SK-N-SH (cell line): ENCODE results near the gene ADTRP. TPM values are rescaled to one million over a fixed set of nuclear protein-coding genes. Genes with fewer than 3 reads are reported as not detected.

Experiments
- CTCF ChIA-PET: fragments of 300-600, 350-600 bp; formaldehyde crosslinking; extraction: SDS; loops from one replicate; lab custom pipeline; 2021; lab: Yijun Ruan, JAX
- POLR2A ChIA-PET: fragments of 350-600 bp; sonication (Branson Sonifier 250); formaldehyde crosslinking; extraction: SDS; loops from one replicate; lab custom pipeline; 2020; ENCODE audit warnings: antibody characterized with exemption, inconsistent platforms; lab: Yijun Ruan, JAX
- DNase-seq: peaks from one replicate; pipeline ENCODE4 v3.0.0; 2012
- H2AFZ ChIP-seq: fragments of 200-600 bp; sonication (generic); 2 replicates; pipeline ENCODE4 v1.8.1; 2016; ENCODE audit warnings: antibody characterized with exemption, mild to moderate bottlenecking, low read depth
- H3F3A ChIP-seq: fragments of 200-600 bp; sonication (generic); replicated peaks from 2 replicates; pipeline ENCODE3; 2016; ENCODE audit warnings: antibody characterized with exemption, mild to moderate bottlenecking; ENCODE audit not compliant: insufficient read depth
- H3K27ac ChIP-seq, 2 experiments: fragments of 200-500 bp in 1 of 2; fragments of 200-600 bp in 1 of 2; sonication (Bioruptor generic) in 1 of 2; sonication (generic), shearing (Covaris generic) in 1 of 2; 2 replicates each; pipeline versions ENCODE4 v1.5.1 to v1.6.1; 2014 to 2016; ENCODE audit warnings: low read depth in 2 of 2, inconsistent platforms in 1 of 2, low read length in 1 of 2, mild to moderate bottlenecking in 1 of 2, mixed read lengths in 1 of 2
- H3K27me3 ChIP-seq: fragments of 200-600 bp; sonication (generic), shearing (Covaris generic); 2 replicates; pipeline ENCODE4 v1.6.1; 2016; ENCODE audit warnings: mixed run types; ENCODE audit not compliant: insufficient read depth
- H3K36me3 ChIP-seq, 2 experiments: fragments of 200-500 bp in 1 of 2; fragments of 200-600 bp in 1 of 2; sonication (Bioruptor generic) in 1 of 2; sonication (generic) in 1 of 2; replicated peaks in 1 of 2; 2 replicates each; pipeline versions ENCODE3 to v1.5.1; 2014 to 2016; ENCODE audit warnings: low read length in 1 of 2, mild to moderate bottlenecking in 1 of 2; ENCODE audit not compliant: insufficient read depth in 2 of 2, control insufficient read depth in 1 of 2
- H3K4me1 ChIP-seq, 2 experiments: fragments of 200-500 bp in 1 of 2; fragments of 200-600 bp in 1 of 2; sonication (Bioruptor generic) in 1 of 2; sonication (generic), shearing (Covaris generic) in 1 of 2; 2 replicates each; pipeline versions ENCODE4 v1.5.1 to v1.6.1; 2014 to 2016; ENCODE audit warnings: low read depth in 1 of 2, low read length in 1 of 2, mixed run types in 1 of 2; ENCODE audit not compliant: insufficient read depth in 2 of 2, control insufficient read depth in 1 of 2
- H3K4me2 ChIP-seq: fragments of 200-600 bp; sonication (generic), shearing (Covaris generic); 2 replicates; pipeline ENCODE4 v1.6.1; 2017; ENCODE audit warnings: mixed run types
- H3K4me3 ChIP-seq, 2 experiments: fragments of 200-500 bp in 1 of 2; fragments of 200-600 bp in 1 of 2; sonication (Bioruptor generic) in 1 of 2; sonication (generic), shearing (Covaris generic) in 1 of 2; 2 replicates each; pipeline versions ENCODE4 v1.5.1 to v1.8.1; 2014 to 2016; ENCODE audit warnings: low read depth in 2 of 2, inconsistent platforms in 1 of 2, low read length in 1 of 2, mild to moderate bottlenecking in 1 of 2, mixed read lengths in 1 of 2, moderate library complexity in 1 of 2
- H3K79me2 ChIP-seq: fragments of 200-600 bp; sonication (generic); 2 replicates; pipeline ENCODE4 v1.8.1; 2017; ENCODE audit warnings: mild to moderate bottlenecking; ENCODE audit not compliant: insufficient read depth
- H3K9ac ChIP-seq: fragments of 200-600 bp; sonication (generic); 2 replicates; pipeline ENCODE4 v1.6.1; 2017; ENCODE audit warnings: mixed run types
- H3K9me2 ChIP-seq: fragments of 200-600 bp; sonication (generic); 2 replicates; pipeline ENCODE4 v1.6.1; 2017; ENCODE audit warnings: mixed run types
- H3K9me3 ChIP-seq: fragments of 200-600 bp; sonication (generic); 2 replicates; pipeline ENCODE4 v1.6.1; 2017; ENCODE audit warnings: mixed run types, mild to moderate bottlenecking, moderate library complexity
- H4K20me1 ChIP-seq: fragments of 200-600 bp; sonication (generic); 2 replicates; pipeline ENCODE4 v1.6.1; 2017; ENCODE audit warnings: mild to moderate bottlenecking, mixed run types; ENCODE audit not compliant: insufficient read depth
- CHD2 ChIP-seq: fragments of 150-350 bp; IDR thresholded peaks from 2 replicates; pipeline ENCODE4 v1.6.1; 2018; ENCODE audit warnings: low read length; ENCODE audit not compliant: partially characterized antibody
- FOSL2 ChIP-seq: IDR thresholded peaks from 2 replicates; pipeline ENCODE4 v1.4.0; 2012; ENCODE audit warnings: low read depth, mild to moderate bottlenecking, moderate library complexity, borderline replicate concordance
- GATA2 ChIP-seq: sonication (generic); formaldehyde crosslinking; IDR thresholded peaks from 2 replicates; pipeline ENCODE4 v1.5.0; 2020; ENCODE audit warnings: mild to moderate bottlenecking, missing genetic modification reagents
- MEF2A ChIP-seq: IDR thresholded peaks from 2 replicates; pipeline ENCODE4 v1.4.0; 2012; ENCODE audit warnings: low read depth, borderline replicate concordance
- NFIC ChIP-seq: IDR thresholded peaks from 2 replicates; pipeline ENCODE4 v1.4.0; 2012; ENCODE audit warnings: borderline replicate concordance
- NRF1 ChIP-seq: IDR thresholded peaks from 2 replicates; pipeline ENCODE4 v1.6.1; 2012; ENCODE audit warnings: low read depth, mild to moderate bottlenecking, low read length
- POLR2AphosphoS5 ChIP-seq: IDR thresholded peaks from 2 replicates; pipeline ENCODE4 v1.6.1; 2012; ENCODE audit warnings: low read depth, low read length
- RAD21 ChIP-seq: IDR thresholded peaks from 2 replicates; pipeline ENCODE4 v1.6.1; 2012; ENCODE audit warnings: mild to moderate bottlenecking, low read length
- RCOR1 ChIP-seq: fragments of 150-350 bp; IDR thresholded peaks from 2 replicates; pipeline ENCODE4 v1.6.1; 2017; ENCODE audit warnings: antibody characterized with exemption, low read length
- RXRA ChIP-seq: IDR thresholded peaks from 2 replicates; pipeline ENCODE4 v1.4.0; 2012; ENCODE audit warnings: low read depth, mild to moderate bottlenecking, borderline replicate concordance
- SIN3A ChIP-seq: IDR thresholded peaks from 2 replicates; pipeline ENCODE4 v1.6.1; 2012; ENCODE audit warnings: low read depth, mild to moderate bottlenecking, low read length, moderate library complexity, borderline replicate concordance
- TAF1 ChIP-seq: IDR thresholded peaks from 2 replicates; pipeline ENCODE4 v1.6.1; 2012; ENCODE audit warnings: low read depth, mild to moderate bottlenecking, low read length, moderate library complexity, borderline replicate concordance
- WGBS: methylation state at CpG from one replicate; pipeline ENCODE4 v1.1.6; 2017; ENCODE audit warnings: low lambda C conversion rate; 5-methylcytosine and 5-hydroxymethylcytosine counted together
- polyA plus RNA-seq, 3 experiments: library from polyadenylated mRNA; depleted of rRNA; stranded (reverse); fragments of >200 nt; gene quantifications; 2 replicates each; pipeline ENCODE4 v1.2.3, GENCODE V29; 2012
- TF ChIP-seq, protein P1 (sequence below): IDR thresholded peaks from 2 replicates; pipeline ENCODE4 v1.4.0; 2012; ENCODE audit warnings: low read depth
- TF ChIP-seq, protein P2 (sequence below): IDR thresholded peaks from 2 replicates; pipeline ENCODE4; 2012
- TF ChIP-seq, protein P3 (sequence below): IDR thresholded peaks from 2 replicates; pipeline ENCODE4 v1.4.0; 2012; ENCODE audit warnings: low read depth, borderline replicate concordance
- TF ChIP-seq, protein P4 (sequence below): fragments of 200-600 bp; sonication (generic); IDR thresholded peaks from 2 replicates; pipeline ENCODE4 v1.6.1; 2017; ENCODE audit warnings: antibody characterized with exemption, mild to moderate bottlenecking, moderate library complexity
- TF ChIP-seq, protein P5 (sequence below): fragments of 150-350 bp; IDR thresholded peaks from 2 replicates; pipeline ENCODE4 v1.6.1; 2016; ENCODE audit warnings: mild to moderate bottlenecking, low read depth, low read length
- TF ChIP-seq, protein P6 (sequence below): IDR thresholded peaks from 2 replicates; pipeline ENCODE4 v1.4.0; 2012; ENCODE audit warnings: low read depth, borderline replicate concordance

Gene ADTRP
- polyA plus RNA-seq, 1 of the 3 experiments (the other 2 are of a cell fraction): 0.84 TPM

DNA sequence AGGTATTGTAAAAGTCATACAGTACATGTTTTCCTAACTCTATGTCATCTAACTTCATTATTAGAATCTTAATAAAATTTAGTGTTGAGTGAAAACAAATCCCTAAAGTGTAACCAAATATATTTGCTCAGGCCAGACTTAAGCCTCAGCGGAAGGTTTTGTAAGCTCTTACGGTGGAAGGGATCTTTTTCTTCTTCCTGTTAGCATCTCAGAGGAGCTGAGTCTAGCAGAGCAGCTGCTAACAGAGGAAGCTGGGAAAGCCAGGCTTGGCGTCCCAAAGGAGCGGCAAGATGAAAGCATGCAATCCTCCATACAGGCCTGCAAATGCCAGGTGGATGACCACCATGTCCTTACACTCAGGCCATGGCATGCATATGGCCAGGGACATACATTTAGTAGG lies 72.4 kb downstream of the ADTRP start:
- Histone ChIP-seq H3K4me3 (no peak overlapping the region), H3K36me3 (no peaks in the 10 kb centered on the region), H3K9me3 (no peaks in the 10 kb centered on the region), H3K4me1 (peaks cover 3 to 9% of the 10 kb centered on the region in 2 experiments; a peak in 2 of 4 replicates), H4K20me1 (no peaks in the 10 kb centered on the region), H3K4me2 (no peak overlapping the region), H3K27me3 (no peaks in the 10 kb centered on the region), H3K9ac (no peak overlapping the region), H3K9me2 (no peaks in the 10 kb centered on the region), H3K27ac (no peak overlapping the region), H3K79me2 (no peaks in the 10 kb centered on the region), H2AFZ (no peak overlapping the region), H3F3A (no peaks in the 10 kb centered on the region)
- DNase-seq: no peak
- POLR2A ChIA-PET: no interaction called here
- CTCF ChIA-PET: no interaction called here
- WGBS: over 99% methylated on average over 4 of the region's 4 CpGs
- no peak for TF ChIP-seq NRF1
- no peak for TF ChIP-seq MEF2A
- TF ChIP-seq CHD2: no peak
- no peak for TF ChIP-seq POLR2AphosphoS5
- TF ChIP-seq, protein P1, sequence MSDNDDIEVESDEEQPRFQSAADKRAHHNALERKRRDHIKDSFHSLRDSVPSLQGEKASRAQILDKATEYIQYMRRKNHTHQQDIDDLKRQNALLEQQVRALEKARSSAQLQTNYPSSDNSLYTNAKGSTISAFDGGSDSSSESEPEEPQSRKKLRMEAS: no peak
- TF ChIP-seq, protein P2, sequence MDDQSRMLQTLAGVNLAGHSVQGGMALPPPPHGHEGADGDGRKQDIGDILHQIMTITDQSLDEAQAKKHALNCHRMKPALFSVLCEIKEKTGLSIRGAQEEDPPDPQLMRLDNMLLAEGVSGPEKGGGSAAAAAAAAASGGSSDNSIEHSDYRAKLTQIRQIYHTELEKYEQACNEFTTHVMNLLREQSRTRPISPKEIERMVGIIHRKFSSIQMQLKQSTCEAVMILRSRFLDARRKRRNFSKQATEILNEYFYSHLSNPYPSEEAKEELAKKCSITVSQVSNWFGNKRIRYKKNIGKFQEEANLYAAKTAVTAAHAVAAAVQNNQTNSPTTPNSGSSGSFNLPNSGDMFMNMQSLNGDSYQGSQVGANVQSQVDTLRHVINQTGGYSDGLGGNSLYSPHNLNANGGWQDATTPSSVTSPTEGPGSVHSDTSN: no peak
- no peak for TF ChIP-seq FOSL2
- no peak for TF ChIP-seq NFIC
- no peak for TF ChIP-seq TAF1
- no peak for TF ChIP-seq RXRA
- TF ChIP-seq, protein P3, sequence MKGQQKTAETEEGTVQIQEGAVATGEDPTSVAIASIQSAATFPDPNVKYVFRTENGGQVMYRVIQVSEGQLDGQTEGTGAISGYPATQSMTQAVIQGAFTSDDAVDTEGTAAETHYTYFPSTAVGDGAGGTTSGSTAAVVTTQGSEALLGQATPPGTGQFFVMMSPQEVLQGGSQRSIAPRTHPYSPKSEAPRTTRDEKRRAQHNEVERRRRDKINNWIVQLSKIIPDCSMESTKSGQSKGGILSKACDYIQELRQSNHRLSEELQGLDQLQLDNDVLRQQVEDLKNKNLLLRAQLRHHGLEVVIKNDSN: no peak
- TF ChIP-seq RAD21: no peak
- no peak for TF ChIP-seq SIN3A
- TF ChIP-seq, protein P4, sequence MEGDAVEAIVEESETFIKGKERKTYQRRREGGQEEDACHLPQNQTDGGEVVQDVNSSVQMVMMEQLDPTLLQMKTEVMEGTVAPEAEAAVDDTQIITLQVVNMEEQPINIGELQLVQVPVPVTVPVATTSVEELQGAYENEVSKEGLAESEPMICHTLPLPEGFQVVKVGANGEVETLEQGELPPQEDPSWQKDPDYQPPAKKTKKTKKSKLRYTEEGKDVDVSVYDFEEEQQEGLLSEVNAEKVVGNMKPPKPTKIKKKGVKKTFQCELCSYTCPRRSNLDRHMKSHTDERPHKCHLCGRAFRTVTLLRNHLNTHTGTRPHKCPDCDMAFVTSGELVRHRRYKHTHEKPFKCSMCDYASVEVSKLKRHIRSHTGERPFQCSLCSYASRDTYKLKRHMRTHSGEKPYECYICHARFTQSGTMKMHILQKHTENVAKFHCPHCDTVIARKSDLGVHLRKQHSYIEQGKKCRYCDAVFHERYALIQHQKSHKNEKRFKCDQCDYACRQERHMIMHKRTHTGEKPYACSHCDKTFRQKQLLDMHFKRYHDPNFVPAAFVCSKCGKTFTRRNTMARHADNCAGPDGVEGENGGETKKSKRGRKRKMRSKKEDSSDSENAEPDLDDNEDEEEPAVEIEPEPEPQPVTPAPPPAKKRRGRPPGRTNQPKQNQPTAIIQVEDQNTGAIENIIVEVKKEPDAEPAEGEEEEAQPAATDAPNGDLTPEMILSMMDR: no peak
- no peak for TF ChIP-seq RCOR1
- TF ChIP-seq, protein P5, sequence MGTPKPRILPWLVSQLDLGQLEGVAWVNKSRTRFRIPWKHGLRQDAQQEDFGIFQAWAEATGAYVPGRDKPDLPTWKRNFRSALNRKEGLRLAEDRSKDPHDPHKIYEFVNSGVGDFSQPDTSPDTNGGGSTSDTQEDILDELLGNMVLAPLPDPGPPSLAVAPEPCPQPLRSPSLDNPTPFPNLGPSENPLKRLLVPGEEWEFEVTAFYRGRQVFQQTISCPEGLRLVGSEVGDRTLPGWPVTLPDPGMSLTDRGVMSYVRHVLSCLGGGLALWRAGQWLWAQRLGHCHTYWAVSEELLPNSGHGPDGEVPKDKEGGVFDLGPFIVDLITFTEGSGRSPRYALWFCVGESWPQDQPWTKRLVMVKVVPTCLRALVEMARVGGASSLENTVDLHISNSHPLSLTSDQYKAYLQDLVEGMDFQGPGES: no peak
- TF ChIP-seq, protein P6, sequence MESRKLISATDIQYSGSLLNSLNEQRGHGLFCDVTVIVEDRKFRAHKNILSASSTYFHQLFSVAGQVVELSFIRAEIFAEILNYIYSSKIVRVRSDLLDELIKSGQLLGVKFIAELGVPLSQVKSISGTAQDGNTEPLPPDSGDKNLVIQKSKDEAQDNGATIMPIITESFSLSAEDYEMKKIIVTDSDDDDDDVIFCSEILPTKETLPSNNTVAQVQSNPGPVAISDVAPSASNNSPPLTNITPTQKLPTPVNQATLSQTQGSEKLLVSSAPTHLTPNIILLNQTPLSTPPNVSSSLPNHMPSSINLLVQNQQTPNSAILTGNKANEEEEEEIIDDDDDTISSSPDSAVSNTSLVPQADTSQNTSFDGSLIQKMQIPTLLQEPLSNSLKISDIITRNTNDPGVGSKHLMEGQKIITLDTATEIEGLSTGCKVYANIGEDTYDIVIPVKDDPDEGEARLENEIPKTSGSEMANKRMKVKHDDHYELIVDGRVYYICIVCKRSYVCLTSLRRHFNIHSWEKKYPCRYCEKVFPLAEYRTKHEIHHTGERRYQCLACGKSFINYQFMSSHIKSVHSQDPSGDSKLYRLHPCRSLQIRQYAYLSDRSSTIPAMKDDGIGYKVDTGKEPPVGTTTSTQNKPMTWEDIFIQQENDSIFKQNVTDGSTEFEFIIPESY: no peak
- no peak for TF ChIP-seq GATA2 (CRISPR knock-in tag)
- TF ChIP-seq, all 33 proteins: peak for 0
